Measurements from ENCODE around the gene PTPN5.
A peak's percentile ranks its signal among the peaks of the same experiment; 100 is the strongest.
"Not testable (repeated sequence)": the region's sequence is repeated elsewhere in the genome, so short reads cannot be mapped to it uniquely, and the experiment has no call there.

Gene PTPN5

GRCh38 chr11:18682466-18682865 lies 109.1 kb downstream of the PTPN5 start:
- H3K23ac ChIP-seq (ENCODE audit: low read length): no peak overlapping the region
- no peak overlapping the region for H2AFZ ChIP-seq (ENCODE audit: insufficient read depth, low read length, poor library complexity)
- no CpG with 5 or more reads among the region's 3 CpGs for WGBS (ENCODE audit: extremely low coverage, insufficient coverage, insufficient read length)

GRCh38 chr11:18681949-18682348 lies 109.6 kb downstream of the PTPN5 start:
- H3K9ac ChIP-seq (ENCODE audit: low read length); H2BK5ac ChIP-seq (ENCODE audit: low read depth, low read length, poor library complexity); H2AK5ac ChIP-seq (ENCODE audit: low read length); H3K9me3 ChIP-seq (ENCODE audit: insufficient read depth, low read depth, low read length); H3K27ac ChIP-seq (ENCODE audit: low read depth, low read length); H3K4me1 ChIP-seq (ENCODE audit: control insufficient read depth in 1 of 2, insufficient read depth in 2 of 2, low read length in 2 of 2); H3K79me2 ChIP-seq (ENCODE audit: control insufficient read depth, insufficient read depth, low read length, poor library complexity); H3K4me3 ChIP-seq (ENCODE audit: low read depth, low read length); H3K4ac ChIP-seq (ENCODE audit: low read depth, low read length); H4K8ac ChIP-seq (ENCODE audit: low read depth, low read length); H3K14ac ChIP-seq (ENCODE audit: low read length); H3K79me1 ChIP-seq (ENCODE audit: low read length); H4K91ac ChIP-seq (ENCODE audit: low read depth, low read length); H2AFZ ChIP-seq (ENCODE audit: insufficient read depth, low read length, poor library complexity); H3K36me3 ChIP-seq (ENCODE audit: control insufficient read depth in 1 of 2, insufficient read depth in 2 of 2, low read length in 2 of 2); H2BK120ac ChIP-seq (ENCODE audit: insufficient read depth, low read length, poor library complexity); H3K27me3 ChIP-seq (ENCODE audit: insufficient read depth, low read length); H2BK12ac ChIP-seq (ENCODE audit: low read length); H3K4me2 ChIP-seq (ENCODE audit: low read length); H4K12ac ChIP-seq (ENCODE audit: low read depth, low read length); H3K18ac ChIP-seq (ENCODE audit: low read length); H3K23ac ChIP-seq (ENCODE audit: low read length): not testable (repeated sequence)
- peak; percentile 82 to 87 for DNase-seq
- WGBS (ENCODE audit: extremely low coverage, insufficient coverage, insufficient read length): no CpG with 5 or more reads among the region's 1 CpG

More at GRCh38 chr11:18682466-18682865, 109.1 kb downstream of the PTPN5 start:
- Histone ChIP-seq H2AK5ac (ENCODE audit: low read length) (no peak overlapping the region), H3K27ac (ENCODE audit: low read depth, low read length) (no peak overlapping the region), H4K12ac (ENCODE audit: low read depth, low read length) (no peak overlapping the region), H3K4me3 (ENCODE audit: low read depth, low read length) (no peak overlapping the region), H3K27me3 (ENCODE audit: insufficient read depth, low read length) (no peaks in the 10 kb centered on the region), H2BK5ac (ENCODE audit: low read depth, low read length, poor library complexity) (no peak overlapping the region), H3K79me1 (ENCODE audit: low read length) (no peaks in the 10 kb centered on the region), H3K4me1 (ENCODE audit: control insufficient read depth in 1 of 2, insufficient read depth in 2 of 2, low read length in 2 of 2) (peaks cover 2% of the 10 kb centered on the region in 2 experiments), H3K36me3 (ENCODE audit: control insufficient read depth in 1 of 2, insufficient read depth in 2 of 2, low read length in 2 of 2) (no peaks in the 10 kb centered on the region), H3K9me3 (ENCODE audit: insufficient read depth, low read depth, low read length) (no peaks in the 10 kb centered on the region), H3K14ac (ENCODE audit: low read length) (no peak overlapping the region), H4K8ac (ENCODE audit: low read depth, low read length) (no peak overlapping the region), H4K91ac (ENCODE audit: low read depth, low read length) (no peak overlapping the region), H2BK120ac (ENCODE audit: insufficient read depth, low read length, poor library complexity) (no peak overlapping the region), H3K79me2 (ENCODE audit: control insufficient read depth, insufficient read depth, low read length, poor library complexity) (no peaks in the 10 kb centered on the region), H3K18ac (ENCODE audit: low read length) (no peak overlapping the region), H3K9ac (ENCODE audit: low read length) (no peak overlapping the region), H3K4me2 (ENCODE audit: low read length) (no peak overlapping the region), H3K4ac (ENCODE audit: low read depth, low read length) (no peak overlapping the region), H2BK12ac (ENCODE audit: low read length) (no peak overlapping the region)
- DNase-seq: no peak
